Measurements from ENCODE around the gene SPATA17.
"Not testable (repeated sequence)": the region's sequence is repeated elsewhere in the genome, so short reads cannot be mapped to it uniquely, and the experiment has no call there.

SPATA17 gene

DNA sequence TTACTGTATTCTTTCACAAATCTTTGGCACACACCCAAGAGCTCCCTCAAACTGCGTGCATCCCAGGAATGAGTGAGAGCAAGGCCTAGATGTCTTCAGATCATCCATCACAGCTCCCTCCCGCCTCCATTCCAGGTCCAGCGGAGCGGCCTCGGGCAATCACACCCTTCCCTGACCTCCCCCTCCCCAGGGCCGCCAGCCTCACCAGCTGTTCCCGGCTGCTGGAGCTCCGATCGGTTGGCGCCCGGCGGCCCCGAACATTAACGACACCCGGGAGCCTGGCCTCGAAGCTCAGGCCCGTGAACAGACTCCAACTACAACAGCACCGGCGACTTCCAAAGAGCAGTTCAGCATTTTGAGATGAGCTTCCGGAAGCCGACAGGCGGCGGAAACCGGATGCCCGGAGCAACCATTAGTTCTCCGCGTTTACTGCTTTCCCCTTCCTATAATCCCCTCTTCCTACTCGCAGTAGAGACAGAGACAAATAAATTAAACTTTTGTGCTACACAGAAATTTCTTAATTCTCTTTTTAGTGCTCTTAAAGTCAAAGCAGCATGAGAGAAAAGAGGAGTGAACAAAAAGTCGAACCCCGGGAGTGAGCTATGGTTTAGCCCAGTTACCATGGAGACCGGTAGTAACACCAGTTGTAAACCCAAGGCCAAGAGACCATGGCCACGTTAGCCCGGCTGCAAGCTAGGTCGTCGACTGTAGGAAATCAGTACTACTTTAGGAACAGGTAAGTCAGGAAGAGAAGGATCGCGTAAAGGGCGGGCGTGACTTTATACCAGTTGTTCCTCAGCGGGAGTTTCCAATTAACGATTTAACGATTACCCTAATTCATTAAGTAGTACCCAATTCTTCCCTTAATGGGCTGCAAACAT lies at the start of gene SPATA17, which contains the start of gene GPATCH2:
Gene SPATA17, plus strand, starts transcription at position 634 of the 881 bp plus-strand sequence. Its CDS starts 35 bp downstream, at position 669.
Gene GPATCH2, minus strand, starts transcription at position 380 of the 881 bp plus-strand sequence. Its CDS starts 119 bp downstream, at position 261.
- DNase-seq = peak; percentile 88

DNA sequence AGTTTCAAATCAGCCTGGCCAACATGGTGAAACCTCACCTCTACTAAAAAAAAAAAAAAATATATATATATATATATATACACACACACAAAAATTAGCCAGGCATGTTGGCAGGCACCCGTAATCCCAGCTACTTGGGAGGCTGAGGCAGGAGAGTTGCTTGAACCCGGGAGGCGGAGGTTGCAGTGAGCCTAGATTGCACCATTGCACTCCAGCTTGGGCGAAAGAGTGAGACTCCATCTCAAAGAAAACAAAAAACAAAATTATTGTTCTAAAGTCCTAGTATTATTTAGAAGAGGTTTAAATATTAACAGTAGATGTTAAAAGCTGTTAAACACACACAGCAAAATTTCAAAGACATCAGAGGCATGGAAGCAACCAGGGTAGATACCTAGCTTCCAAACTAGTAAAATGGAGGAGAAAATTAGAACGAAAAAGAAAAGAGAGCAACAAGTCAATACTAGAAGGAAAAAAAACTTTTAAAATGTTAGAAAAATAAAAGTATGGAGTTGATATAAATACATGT lies 46.8 kb upstream of the SPATA17 start:
- DNase-seq = not testable (repeated sequence)

DNA sequence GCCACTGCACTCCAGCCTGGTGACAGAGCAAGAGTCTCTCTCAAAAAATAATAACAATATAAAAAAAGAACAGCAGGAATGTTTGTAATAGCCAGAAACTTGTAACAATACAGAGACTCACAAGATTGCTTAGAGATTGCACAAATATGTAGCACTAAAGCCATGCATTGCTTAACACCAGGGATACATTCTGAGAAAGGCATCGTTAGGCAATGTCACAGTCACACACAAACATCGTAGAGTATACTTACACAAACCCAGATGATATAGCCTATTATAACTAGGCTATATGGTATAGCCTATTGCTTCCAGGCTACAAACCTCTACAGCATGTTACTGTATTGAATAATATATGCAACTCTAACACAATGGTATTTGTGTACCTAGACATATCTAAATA lies 45.6 kb upstream of the SPATA17 start:
- DNase-seq = no peak

DNA sequence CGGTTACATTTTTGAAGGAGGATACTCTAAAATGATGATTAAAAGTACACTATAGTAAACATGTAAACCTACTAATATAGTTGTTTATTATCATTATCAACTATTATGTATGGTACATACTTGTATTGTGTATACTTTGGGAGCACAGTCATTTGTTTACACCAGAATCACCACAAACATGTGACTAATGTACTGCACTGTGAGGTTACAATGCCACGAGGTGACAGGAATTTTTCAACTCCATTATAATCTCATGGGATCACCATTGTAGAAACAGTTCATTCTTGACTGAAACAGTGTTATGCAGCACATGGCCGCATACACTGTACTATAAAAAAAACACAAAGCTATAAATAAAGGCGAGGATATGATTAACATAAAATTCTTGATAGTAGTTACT lies 44.6 kb upstream of the SPATA17 start:
- DNase-seq = no peak

GRCh38 chr1:217590598-217590997 lies 40.5 kb upstream of the SPATA17 start:
- no peak for DNase-seq

DNA sequence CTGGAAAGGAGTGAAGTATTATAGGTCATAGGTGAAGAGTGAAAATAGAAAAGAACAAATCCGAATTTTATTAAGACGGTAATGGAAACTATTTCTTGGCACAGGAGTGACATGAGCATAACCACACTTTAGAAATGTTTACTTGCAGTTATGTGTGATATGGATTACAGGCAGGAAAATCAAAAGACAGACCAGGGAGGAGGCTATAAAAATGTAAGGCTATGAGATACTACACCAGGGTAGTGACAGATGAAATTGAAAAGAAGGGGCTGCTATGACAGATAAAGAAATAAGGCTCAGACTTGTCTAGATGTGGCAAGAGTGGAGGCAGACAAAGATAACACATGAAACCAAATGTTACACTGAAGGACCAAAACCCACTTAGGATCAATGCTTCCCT lies 32.0 kb upstream of the SPATA17 start:
- no peak for DNase-seq

DNA sequence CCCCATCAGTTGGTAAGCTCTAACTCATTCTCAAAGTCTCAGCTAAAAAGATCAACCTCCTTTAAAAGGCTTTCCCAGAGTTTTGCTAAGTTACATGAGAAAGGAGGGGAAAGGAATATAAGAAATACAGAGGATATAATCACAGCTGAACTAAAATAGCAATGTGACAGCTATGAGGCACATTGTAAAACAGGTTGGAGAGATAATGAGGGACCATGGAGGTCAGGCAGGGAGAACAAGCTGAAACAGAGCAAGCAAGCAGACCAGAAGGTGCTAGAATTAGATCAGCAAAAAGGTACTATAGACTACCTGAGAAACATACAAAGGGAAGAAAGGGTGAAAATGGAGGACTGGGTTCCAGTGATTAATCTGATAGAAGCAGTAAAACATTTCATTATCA lies 28.8 kb upstream of the SPATA17 start:
- no peak for DNase-seq

GRCh38 chr1:217605390-217605789 lies 25.8 kb upstream of the SPATA17 start:
- no peak for DNase-seq

- no peak for DNase-seq
These were observed 16.9 kb upstream of the SPATA17 start for GRCh38 chr1:217614200-217614712.

- DNase-seq = no peak
These were observed 14.0 kb upstream of the SPATA17 start for GRCh38 chr1:217617126-217617525.

DNA sequence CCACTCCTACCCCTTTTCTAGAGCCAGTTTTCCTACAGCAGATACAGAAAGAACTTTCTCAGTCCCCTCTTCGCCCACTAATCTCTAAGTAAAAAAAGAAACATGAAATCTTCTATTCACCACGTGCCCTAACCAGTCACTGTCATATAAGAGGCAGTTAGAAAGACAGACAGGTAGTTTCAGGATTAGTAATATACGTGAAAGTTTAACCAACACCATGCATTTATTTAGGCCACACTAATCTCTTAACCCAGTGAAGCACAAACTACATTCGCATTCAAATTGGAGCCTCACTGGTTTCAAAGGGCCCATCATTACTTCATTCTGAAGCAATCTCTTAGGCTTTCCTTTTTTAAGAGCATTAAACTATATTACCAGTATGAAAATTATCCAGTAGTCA lies 10.3 kb upstream of the SPATA17 start:
- DNase-seq = no peak

GRCh38 chr1:217622042-217622441 lies 9.1 kb upstream of the SPATA17 start:
- no peak for DNase-seq

DNA sequence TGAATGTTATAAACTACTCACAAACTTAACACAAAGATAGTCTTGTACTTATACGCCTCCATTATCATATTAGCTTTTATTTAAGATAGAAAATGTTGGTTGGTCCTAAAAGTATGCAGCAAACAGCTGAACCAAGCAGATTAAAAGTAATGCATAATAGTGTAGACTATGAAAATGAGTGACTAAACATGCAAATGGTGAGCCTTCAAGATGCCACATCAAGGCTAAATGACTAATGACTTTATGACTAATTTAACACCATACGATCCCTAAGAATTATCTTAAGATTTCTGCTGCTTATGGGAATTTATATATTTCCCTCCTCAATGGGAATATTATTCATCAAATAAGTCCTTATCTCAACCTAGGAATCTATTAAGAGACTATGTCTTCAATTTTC lies 4.8 kb upstream of the SPATA17 start:
- DNase-seq = peak; percentile 28

DNA sequence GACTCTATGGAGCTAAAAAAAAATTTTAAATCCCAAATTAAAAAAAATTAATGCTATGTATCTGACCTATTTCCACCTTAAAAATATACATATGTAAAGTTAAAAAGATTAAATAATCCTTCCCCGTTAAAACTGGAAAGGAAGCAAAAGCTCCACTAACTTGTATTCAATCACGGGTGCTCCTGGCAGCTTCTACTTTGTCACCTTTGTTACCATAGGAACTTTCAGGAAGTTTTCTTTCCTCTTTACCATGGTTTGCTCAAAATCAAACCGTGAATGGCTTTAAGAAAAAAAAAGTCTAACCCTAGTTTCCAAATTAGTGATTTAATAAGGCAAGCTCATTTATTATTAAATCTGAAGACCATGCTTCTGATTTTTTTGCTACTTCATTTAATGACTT lies 3.7 kb upstream of the SPATA17 start:
- DNase-seq = no peak

DNA sequence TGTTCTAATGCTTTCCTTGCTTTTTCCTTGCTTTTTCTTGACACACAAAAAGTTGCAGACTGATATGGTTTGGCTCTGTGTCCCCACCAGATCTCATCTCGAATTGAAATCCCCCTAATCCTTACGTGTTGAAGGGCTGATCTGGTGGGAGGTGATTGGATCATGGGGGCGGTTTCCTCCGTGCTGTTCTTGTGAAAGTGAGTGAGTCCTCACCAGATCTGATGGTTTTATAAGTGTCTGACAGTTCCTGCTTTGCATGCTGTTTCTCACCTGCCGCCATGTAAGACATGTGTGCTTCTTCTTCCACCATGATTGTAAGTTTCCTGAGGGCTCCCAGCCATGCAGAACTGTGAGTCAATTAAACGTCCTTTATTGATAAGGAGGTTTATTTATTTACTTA lies 11.3 kb downstream of the SPATA17 start:
- no peak for DNase-seq

DNA sequence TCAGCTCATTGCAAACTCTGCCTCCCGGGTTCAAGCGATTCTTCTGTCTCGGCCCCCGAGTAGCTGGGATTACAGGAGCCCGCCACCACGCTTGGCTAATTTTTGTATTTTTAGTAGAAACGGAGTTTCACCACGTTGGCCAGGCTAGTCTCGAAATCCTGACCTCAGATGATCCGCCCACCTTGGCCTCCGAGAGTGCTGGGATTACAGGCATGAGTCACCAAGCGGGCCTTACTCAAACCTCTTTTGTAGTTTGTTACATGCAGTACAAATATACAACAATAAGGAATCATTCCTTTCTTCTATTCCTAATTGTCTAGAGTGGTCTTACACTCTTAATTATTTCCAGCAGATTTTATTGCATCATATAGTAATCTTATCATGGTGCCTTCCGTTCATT lies 16.6 kb downstream of the SPATA17 start:
- DNase-seq = no peak

DNA sequence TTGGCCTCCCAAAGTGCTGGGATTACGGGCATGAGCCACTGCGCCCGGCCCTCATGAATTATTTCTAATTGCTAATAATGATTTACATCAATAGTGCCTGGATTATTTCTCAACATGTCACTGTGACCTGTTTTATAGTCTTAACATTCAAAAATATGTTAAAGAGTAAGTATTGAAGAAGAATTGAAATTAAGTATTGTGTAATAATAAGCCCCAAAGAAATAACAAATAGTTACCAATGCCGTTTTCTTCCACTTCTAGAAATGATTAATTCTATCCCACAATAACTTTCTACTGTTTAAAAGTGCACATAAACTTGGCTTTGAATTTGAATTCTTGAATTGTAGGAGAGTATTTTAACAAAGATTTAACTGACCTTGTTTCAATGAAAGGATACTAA lies 19.5 kb downstream of the SPATA17 start:
- no peak for DNase-seq

GRCh38 chr1:217660353-217661062 lies 29.4 kb downstream of the SPATA17 start:
- no peak for DNase-seq

- no peak for DNase-seq
These were observed 30.3 kb downstream of the SPATA17 start for GRCh38 chr1:217661407-217661806.

GRCh38 chr1:217668351-217668940 lies 37.3 kb downstream of the SPATA17 start:
- DNase-seq = no peak

GRCh38 chr1:217673387-217673786 lies 42.2 kb downstream of the SPATA17 start:
- DNase-seq = no peak

DNA sequence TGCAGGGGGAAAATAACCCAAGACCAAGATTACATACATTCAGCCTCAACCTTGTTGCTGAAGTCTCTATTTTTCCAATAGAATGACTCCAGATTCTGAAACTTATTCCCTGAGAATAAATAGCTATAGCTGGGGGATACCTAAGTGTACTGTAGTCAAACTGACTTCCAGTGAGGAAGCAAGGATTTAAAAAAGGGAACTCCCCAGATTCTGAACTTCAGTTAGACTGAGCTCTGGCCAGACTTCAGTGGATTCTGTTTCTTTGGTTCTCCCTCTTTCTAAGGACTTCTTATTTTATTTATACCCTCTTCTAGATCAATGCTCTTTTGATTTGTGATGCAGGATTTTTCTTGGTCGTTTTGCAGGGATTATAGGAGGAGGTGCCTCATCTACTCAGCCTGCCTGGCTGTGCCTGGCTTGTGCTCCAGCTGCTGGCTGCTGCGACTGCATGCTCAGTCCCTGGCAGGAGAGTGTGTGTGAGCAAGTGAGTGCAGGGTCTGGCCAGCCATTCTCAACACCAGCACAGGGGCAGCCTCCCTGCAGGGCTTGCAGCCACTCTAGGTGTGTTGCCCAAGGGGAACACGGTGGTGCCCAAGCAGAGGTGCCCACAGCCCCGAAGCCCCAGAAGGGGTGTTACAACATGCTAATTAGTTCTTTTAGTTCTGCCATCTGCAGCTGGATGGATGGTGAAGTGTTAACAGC lies 43.0 kb downstream of the SPATA17 start:
- no peak for DNase-seq

- no peak for DNase-seq
These were observed 50.7 kb downstream of the SPATA17 start for GRCh38 chr1:217681806-217682205.
